C4-2B (cell line): ENCODE measurements around the gene SLC39A11.

Experiments
- H3K27ac ChIP-seq: fragments of 450-650 bp; 2 replicates; pipeline ENCODE4 v1.5.1; 2017
- CTCF ChIP-seq: fragments of 450-650 bp; conservative IDR thresholded peaks from 2 replicates; pipeline ENCODE4 v1.5.1; 2017; ENCODE audit warnings: mild to moderate bottlenecking
- ZFX ChIP-seq: fragments of 450-650 bp; IDR thresholded peaks from 2 replicates; pipeline ENCODE4 v1.6.1; 2017

The SLC39A11 gene

GRCh38 chr17:73030501-73030921 lies 62.0 kb downstream of the SLC39A11 start:
- no peak for TF ChIP-seq CTCF
- no peak for TF ChIP-seq ZFX
- no peak overlapping the region for H3K27ac ChIP-seq

- TF ChIP-seq CTCF (no peak), ZFX (no peak)
- H3K27ac ChIP-seq, result no peak overlapping the region
These were observed 62.5 kb downstream of the SLC39A11 start for GRCh38 chr17:73029991-73030390.

- H3K27ac ChIP-seq, result no peak overlapping the region
- no peak for TF ChIP-seq ZFX
- no peak for TF ChIP-seq CTCF
These were observed 63.5 kb downstream of the SLC39A11 start for GRCh38 chr17:73029021-73029420.

- TF ChIP-seq ZFX, result no peak
- no peak for TF ChIP-seq CTCF
- H3K27ac ChIP-seq, result no peak overlapping the region
These were observed 64.2 kb downstream of the SLC39A11 start for GRCh38 chr17:73028299-73028755.

- TF ChIP-seq CTCF (no peak), ZFX (no peak)
These were observed 65.3 kb downstream of the SLC39A11 start for GRCh38 chr17:73027130-73027741.

GRCh38 chr17:73025041-73025560 lies 67.4 kb downstream of the SLC39A11 start:
- H3K27ac ChIP-seq, result no peak overlapping the region
- TF ChIP-seq CTCF, result no peak
- TF ChIP-seq ZFX, result no peak

More at GRCh38 chr17:73027130-73027741, 65.3 kb downstream of the SLC39A11 start:
- H3K27ac ChIP-seq, result no peak overlapping the region

GRCh38 chr17:73023759-73024158 lies 68.7 kb downstream of the SLC39A11 start:
- H3K27ac ChIP-seq, result no peak overlapping the region

More at GRCh38 chr17:73023759-73024158, 68.7 kb downstream of the SLC39A11 start:
- TF ChIP-seq ZFX (no peak), CTCF (no peak)
